NCI-H460 (cell line): ENCODE measurements around the gene KLRG1. TPM values are rescaled to one million over a fixed set of nuclear protein-coding genes. Genes with fewer than 3 reads are reported as not detected.
A peak's percentile ranks its signal among the peaks of the same experiment; 100 is the strongest.

ENCODE experiments used
- DNase-seq: peaks from one replicate; pipeline ENCODE4 v3.0.0-alpha.2; 2016; ENCODE audit warnings: low read depth; ENCODE audit errors: extremely low read depth
- polyA plus RNA-seq: library from polyadenylated mRNA; depleted of rRNA; stranded (reverse); fragments of >200 nt; gene quantifications from 2 replicates; pipeline ENCODE4 v1.2.3, GENCODE V29; 2014; cell fraction: nucleus; rRNA removed
- total RNA-seq: library from RNA; depleted of rRNA; stranded (reverse); fragments of >200 nt; shearing (Covaris generic); gene quantifications from 2 replicates; pipeline ENCODE4 v1.2.3, GENCODE V29; 2014; rRNA removed

KLRG1 gene
- 0.67 and 0.89 TPM in 2 replicates for total RNA-seq
- 1.5 and 2.4 TPM in 2 replicates for polyA plus RNA-seq

- no peak for DNase-seq
Measured at GRCh38 chr12:8989413-8989812, at the start of gene KLRG1. Gene KLRG1 (plus strand): TSS chr12:8989546. CDS start chr12:8989636, 90 bp downstream.

- DNase-seq, result no peak
Measured at GRCh38 chr12:8941691-8942478, 47.5 kb upstream of the KLRG1 start.

GRCh38 chr12:8943565-8944186 is 45.7 kb upstream of the KLRG1 start:
- no peak for DNase-seq

GRCh38 chr12:8946733-8947132 is 42.6 kb upstream of the KLRG1 start:
- DNase-seq, result no peak

GRCh38 chr12:8947737-8948136 is 41.6 kb upstream of the KLRG1 start:
- no peak for DNase-seq

GRCh38 chr12:8948701-8949341 is 40.5 kb upstream of the KLRG1 start:
- no peak for DNase-seq

- peak; percentile 92 for DNase-seq
Measured at GRCh38 chr12:8949342-8950220, 39.8 kb upstream of the KLRG1 start, which contains the start of gene M6PR. Gene M6PR (minus strand): TSS chr12:8949645. CDS start chr12:8946404, 3,241 bp downstream.

- DNase-seq, result no peak
Measured at GRCh38 chr12:8950221-8950527, 39.2 kb upstream of the KLRG1 start.

- no peak for DNase-seq
Measured at GRCh38 chr12:8950702-8951478, 38.5 kb upstream of the KLRG1 start.

- no peak for DNase-seq
Measured at GRCh38 chr12:8951744-8952143, 37.6 kb upstream of the KLRG1 start.

- no peak for DNase-seq
Measured at GRCh38 chr12:8953773-8954402, 35.5 kb upstream of the KLRG1 start.

- DNase-seq, result no peak
Measured at GRCh38 chr12:8956073-8956472, 33.3 kb upstream of the KLRG1 start.

GRCh38 chr12:8956772-8957171 is 32.6 kb upstream of the KLRG1 start:
- no peak for DNase-seq

- no peak for DNase-seq
Measured at GRCh38 chr12:8957561-8957960, 31.8 kb upstream of the KLRG1 start.

- DNase-seq, result no peak
Measured at GRCh38 chr12:8958066-8958465, 31.3 kb upstream of the KLRG1 start.

GRCh38 chr12:8960176-8960575 is 29.2 kb upstream of the KLRG1 start:
- no peak for DNase-seq

GRCh38 chr12:8968761-8969160 is 20.6 kb upstream of the KLRG1 start:
- DNase-seq, result no peak

GRCh38 chr12:8969861-8970411 is 19.4 kb upstream of the KLRG1 start:
- DNase-seq, result no peak

- no peak for DNase-seq
Measured at GRCh38 chr12:8970432-8970831, 18.9 kb upstream of the KLRG1 start.
